OCI-LY7 (cell line): ENCODE data around the gene CDK5R2. TPM values are rescaled to one million over a fixed set of nuclear protein-coding genes. Genes with fewer than 3 reads are reported as not detected.

Source experiments
- BruUV-seq: library from RNA; stranded (reverse); fragments of 400-500 nt; replicated peaks from 2 replicates; lab custom pipeline; 2021; lab: Mats Ljungman, UMichigan
- CTCF ChIA-PET: fragments of 300-600 bp; sonication (Branson Sonifier 250); formaldehyde crosslinking; loops from one replicate; lab custom pipeline; 2022; ENCODE audit warnings: antibody characterized with exemption; ENCODE audit not compliant: unreplicated experiment; lab: Charles Lee
- POLR2A ChIA-PET: fragments of 300-600 bp; sonication (Branson Sonifier 250); formaldehyde crosslinking; loops from one replicate; lab custom pipeline; 2022; ENCODE audit warnings: antibody characterized with exemption; lab: Charles Lee
- DNase-seq: peaks from one replicate; pipeline ENCODE4 v3.0.0-alpha.2; 2015; ENCODE audit warnings: low spot score
- H2AFZ ChIP-seq: fragments of 200-600 bp; sonication (generic), shearing (Covaris generic); 2 replicates; pipeline ENCODE4 v1.6.1; 2014; ENCODE audit warnings: mild to moderate bottlenecking, antibody characterized with exemption, low read length, moderate library complexity
- H3K27ac ChIP-seq: fragments of 200-600 bp; sonication (generic); 2 replicates; pipeline ENCODE4 v1.5.1; 2014; ENCODE audit warnings: mixed run types, low read depth, mild to moderate bottlenecking, moderate library complexity, low read length, inconsistent platforms; ENCODE audit not compliant: poor library complexity, severe bottlenecking
- H3K36me3 ChIP-seq: fragments of 200-600 bp; sonication (generic); 2 replicates; pipeline ENCODE4 v1.6.1; 2014; ENCODE audit warnings: mild to moderate bottlenecking, antibody characterized with exemption, low read length, moderate library complexity, mixed read lengths; ENCODE audit not compliant: insufficient read depth
- H3K4me1 ChIP-seq: fragments of 200-600 bp; sonication (generic); 2 replicates; pipeline ENCODE4 v1.5.1; 2014; ENCODE audit warnings: mild to moderate bottlenecking, low read length; ENCODE audit not compliant: insufficient read depth, poor library complexity, severe bottlenecking
- H3K4me2 ChIP-seq: fragments of 200-600 bp; sonication (generic); 2 replicates; pipeline ENCODE4 v1.6.1; 2014; ENCODE audit warnings: mild to moderate bottlenecking, low read length
- H3K4me3 ChIP-seq: fragments of 200-600 bp; sonication (generic); 2 replicates; pipeline ENCODE4 v1.5.1; 2014; ENCODE audit warnings: mild to moderate bottlenecking, low read depth, low read length; ENCODE audit not compliant: poor library complexity, severe bottlenecking
- H3K79me2 ChIP-seq: fragments of 200-600 bp; sonication (generic); 2 replicates; pipeline ENCODE4 v1.6.1; 2016; ENCODE audit warnings: low read depth, mild to moderate bottlenecking, low read length, moderate library complexity, mixed read lengths; ENCODE audit not compliant: insufficient read depth
- H3K9me2 ChIP-seq: fragments of 200-600 bp; sonication (generic); 2 replicates; pipeline ENCODE4 v1.6.1; 2016; ENCODE audit warnings: mild to moderate bottlenecking, low read length, mixed read lengths; ENCODE audit not compliant: insufficient read depth
- H3K9me3 ChIP-seq: fragments of 200-600 bp; sonication (generic); 2 replicates; pipeline ENCODE4 v1.6.1; 2014; ENCODE audit warnings: mild to moderate bottlenecking, mixed run types, low read length, mixed read lengths
- H4K20me1 ChIP-seq: fragments of 200-600 bp; sonication (generic); 2 replicates; pipeline ENCODE4 v1.6.1; 2014; ENCODE audit warnings: mild to moderate bottlenecking, antibody characterized with exemption, low read length, moderate library complexity, mixed read lengths; ENCODE audit not compliant: insufficient read depth
- EZH2phosphoT487 ChIP-seq: fragments of 200-600 bp; sonication (generic); IDR thresholded peaks from 2 replicates; pipeline ENCODE4 v1.6.1; 2018; ENCODE audit warnings: low read depth, borderline replicate concordance, mild to moderate bottlenecking, mixed run types, antibody characterized with exemption, low read length, moderate library complexity, mixed read lengths
- intact Hi-C: fragments of 100-400 bp; cut with micrococcal nuclease; formaldehyde crosslinking; loops from one replicate; pipeline ENCODE4 v1.10.0; 2022; ENCODE audit not compliant: unreplicated experiment
- total RNA-seq, 2 experiments: library from RNA; depleted of rRNA in 1 of 2; stranded (reverse); fragments of >200 nt in 1 of 2; shearing (Covaris generic) in 1 of 2; gene quantifications; 2 replicates each; pipeline ENCODE4 v1.2.3, GENCODE V29; 2014 to 2022
- TF ChIP-seq, protein P1 (sequence below): fragments of 200-600 bp; sonication (generic); conservative IDR thresholded peaks from 2 replicates; pipeline ENCODE4 v1.5.1; 2014; ENCODE audit warnings: mild to moderate bottlenecking, antibody characterized with exemption, low read length, moderate library complexity, mixed read lengths

The CDK5R2 gene
- total RNA-seq, 2 experiments from 2014 or later, result 0.09 to 0.63 TPM

DNA sequence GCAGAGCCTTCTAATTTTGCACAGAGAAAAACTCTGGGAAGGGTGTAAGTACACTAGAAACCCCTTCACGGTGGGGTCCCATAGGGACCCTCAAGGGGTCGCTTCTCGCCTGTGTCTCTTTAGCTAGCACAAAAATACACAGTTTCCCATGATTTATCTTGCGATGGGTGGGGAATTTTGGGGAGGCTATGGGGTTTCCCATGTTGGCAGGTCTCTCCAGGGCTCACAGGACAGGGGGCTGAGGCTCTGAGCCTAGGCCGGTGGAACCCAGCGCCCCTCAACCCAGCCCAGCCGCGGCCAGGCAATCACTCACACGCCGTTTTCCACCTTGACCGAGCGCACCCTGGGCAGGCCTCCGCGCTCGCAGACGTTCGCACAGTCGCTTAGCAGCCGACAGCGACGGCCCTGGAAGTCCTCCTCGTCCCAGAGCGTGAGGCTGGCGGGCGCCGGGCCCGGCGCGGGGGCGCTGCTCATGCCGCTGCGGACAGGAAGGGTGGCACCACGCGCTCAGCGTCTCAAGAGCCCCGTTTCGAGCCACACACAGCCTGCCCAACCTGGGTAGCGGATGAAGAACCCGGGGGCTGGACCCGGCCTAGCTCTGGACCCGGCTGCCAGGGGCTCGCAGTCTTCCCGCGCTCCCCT lies 33.4 kb downstream of the CDK5R2 start:
- no peak overlapping the region for H3K4me3 ChIP-seq
- no TSS peak for BruUV-seq
- H3K9me2 ChIP-seq, result no peaks in the 10 kb centered on the region
- H3K9me3 ChIP-seq, result no peaks in the 10 kb centered on the region
- H3K79me2 ChIP-seq, result no peaks in the 10 kb centered on the region
- ChIA-PET CTCF (no interaction called here), POLR2A (no interaction called here)
- H3K27ac ChIP-seq, result no peak overlapping the region
- intact Hi-C loops, result no loop called here
- no peaks in the 10 kb centered on the region for H3K4me1 ChIP-seq
- no peak overlapping the region for H3K4me2 ChIP-seq
- no peak overlapping the region for H2AFZ ChIP-seq
- TF ChIP-seq, protein P1, sequence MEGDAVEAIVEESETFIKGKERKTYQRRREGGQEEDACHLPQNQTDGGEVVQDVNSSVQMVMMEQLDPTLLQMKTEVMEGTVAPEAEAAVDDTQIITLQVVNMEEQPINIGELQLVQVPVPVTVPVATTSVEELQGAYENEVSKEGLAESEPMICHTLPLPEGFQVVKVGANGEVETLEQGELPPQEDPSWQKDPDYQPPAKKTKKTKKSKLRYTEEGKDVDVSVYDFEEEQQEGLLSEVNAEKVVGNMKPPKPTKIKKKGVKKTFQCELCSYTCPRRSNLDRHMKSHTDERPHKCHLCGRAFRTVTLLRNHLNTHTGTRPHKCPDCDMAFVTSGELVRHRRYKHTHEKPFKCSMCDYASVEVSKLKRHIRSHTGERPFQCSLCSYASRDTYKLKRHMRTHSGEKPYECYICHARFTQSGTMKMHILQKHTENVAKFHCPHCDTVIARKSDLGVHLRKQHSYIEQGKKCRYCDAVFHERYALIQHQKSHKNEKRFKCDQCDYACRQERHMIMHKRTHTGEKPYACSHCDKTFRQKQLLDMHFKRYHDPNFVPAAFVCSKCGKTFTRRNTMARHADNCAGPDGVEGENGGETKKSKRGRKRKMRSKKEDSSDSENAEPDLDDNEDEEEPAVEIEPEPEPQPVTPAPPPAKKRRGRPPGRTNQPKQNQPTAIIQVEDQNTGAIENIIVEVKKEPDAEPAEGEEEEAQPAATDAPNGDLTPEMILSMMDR, result no peak
- TF ChIP-seq EZH2phosphoT487, result no peak
- H4K20me1 ChIP-seq, result no peaks in the 10 kb centered on the region
- no peak for DNase-seq
- H3K36me3 ChIP-seq, result no peaks in the 10 kb centered on the region

DNA sequence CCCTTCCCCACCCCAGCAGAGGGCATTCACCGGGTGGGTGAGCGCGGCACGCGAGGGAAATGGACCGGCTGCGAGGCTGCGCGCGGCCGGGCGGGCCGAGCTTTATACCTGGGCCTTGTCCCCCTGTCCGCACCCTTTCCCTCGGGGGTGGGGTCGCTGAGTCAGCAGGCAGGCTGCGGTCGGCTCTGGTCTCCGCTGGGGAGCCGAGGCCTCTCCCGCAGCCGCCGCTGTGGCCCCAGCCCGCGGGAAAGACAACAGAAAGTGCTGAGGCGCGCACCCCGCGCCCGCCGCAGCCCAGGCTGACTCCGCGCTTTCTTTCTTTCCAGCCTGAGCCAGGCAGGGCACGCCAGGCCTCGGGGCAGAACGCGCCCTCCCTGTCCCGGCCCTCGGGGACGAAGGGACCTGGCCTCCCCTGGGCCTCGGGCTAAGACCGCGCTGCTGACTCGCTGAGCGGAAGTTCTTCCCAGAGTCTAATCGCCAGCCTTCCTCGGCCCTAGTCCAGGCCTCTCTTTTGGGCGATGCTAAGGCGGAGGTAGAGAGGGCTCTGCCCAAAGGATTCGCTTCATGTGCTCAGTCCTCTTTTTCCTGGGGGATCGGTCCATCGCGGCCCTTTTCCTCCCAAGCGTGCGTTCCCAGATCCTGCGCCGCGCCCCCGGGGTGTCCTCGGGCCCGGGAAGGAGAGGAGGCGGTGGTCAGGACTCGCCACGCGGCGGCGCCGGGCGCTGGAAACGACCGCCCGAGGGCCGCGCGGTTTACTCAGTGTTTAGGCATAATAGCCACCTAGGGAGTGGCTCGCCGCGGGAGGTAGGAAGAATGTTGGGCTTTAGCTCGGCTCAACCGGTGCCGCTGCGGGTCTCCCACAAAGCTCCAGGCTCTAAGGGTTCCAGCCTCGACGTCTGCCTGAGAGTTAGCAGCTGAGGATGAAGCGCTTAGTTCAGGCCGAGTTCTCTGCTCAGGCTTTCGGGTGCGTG lies 34.2 kb downstream of the CDK5R2 start, which contains the start of gene CRYBA2:
Gene CRYBA2 (minus strand): TSS at position 78 of the 971 bp plus-strand sequence. CDS start 246 bp downstream, outside the sequence.
- intact Hi-C loops, result no loop called here
- Histone ChIP-seq H3K4me2 (no peak within 1 kb of the TSS), H3K9me2 (no peaks in the 10 kb centered on the region), H3K79me2 (no peaks in the 10 kb centered on the region), H2AFZ (no peak within 1 kb of the TSS), H3K4me1 (no peaks in the 10 kb centered on the region), H3K27ac (no peak within 1 kb of the TSS), H4K20me1 (no peaks in the 10 kb centered on the region), H3K36me3 (no peaks in the 10 kb centered on the region), H3K9me3 (no peaks in the 10 kb centered on the region), H3K4me3 (no peak within 1 kb of the TSS)
- ChIA-PET CTCF (no interaction called here), POLR2A (interaction anchor here (0.6 kb wide), 1 partner anchor 17 kb away, joined by 3 read pairs; no protein-coding TSS in a partner anchor)
- DNase-seq, result no peak
- TF ChIP-seq, protein P1, result no peak
- TF ChIP-seq EZH2phosphoT487, result no peak
- BruUV-seq, result no TSS peak
